COLO668 (cell line): ENCODE measurements around the gene PCDHB10.

Experiments used
- DNase-seq: peaks from one replicate; lab custom pipeline; 2025; ENCODE audit not compliant: unreplicated experiment; lab: John Stamatoyannopoulos, UW

PCDHB10 gene

GRCh38 chr5:141236516-141237313 lies 44.6 kb downstream of the PCDHB10 start:
- DNase-seq, result no peak

GRCh38 chr5:141241496-141241895 lies 49.3 kb downstream of the PCDHB10 start:
- DNase-seq, result no peak
